Natural killer cell treated with Interleukin-12 subunit alpha and Interleukin-12 subunit beta and Interleukin-15 and Interleukin-18, amount 100 ng/mL, for 72 hours (primary cell): ENCODE data around the gene DENND1A. TPM values are rescaled to one million over a fixed set of nuclear protein-coding genes. Genes with fewer than 3 reads are reported as not detected.

Experiments used
- ATAC-seq, 2 donors: fragments of 150-1000 bp; cut with Tn5 transposase in 1 of 2; sonication (Bioruptor Pico), chemical (Tn5 transposase) in 1 of 2; 2 replicates each; pipeline ENCODE4 v1.10.0; 2021
- DNase-seq: peaks from one replicate; pipeline ENCODE4 v3.0.0; 2022; ENCODE audit warnings: low spot score
- H3K27ac Mint-ChIP-seq, 2 donors: 1 replicate in 1 of 2; 2 replicates in 1 of 2; pipeline ENCODE4 v1.8.0; 2022; ENCODE audit warnings: mixed read lengths in 2 of 2, mild to moderate bottlenecking in 1 of 2, moderate library complexity in 1 of 2
- H3K27me3 Mint-ChIP-seq, 2 donors: 1 replicate in 1 of 2; 2 replicates in 1 of 2; pipeline ENCODE4 v1.8.0; 2022; ENCODE audit warnings: mixed read lengths in 2 of 2
- H3K36me3 Mint-ChIP-seq: one replicate; pipeline ENCODE4 v1.8.0; 2022; ENCODE audit warnings: mixed read lengths
- H3K4me1 Mint-ChIP-seq, 2 donors: 1 replicate in 1 of 2; 2 replicates in 1 of 2; pipeline ENCODE4 v1.8.0; 2022; ENCODE audit warnings: low read depth in 2 of 2, mixed read lengths in 2 of 2, mild to moderate bottlenecking in 1 of 2
- H3K4me3 Mint-ChIP-seq: one replicate; pipeline ENCODE4 v1.8.0; 2022; ENCODE audit warnings: mixed read lengths
- H3K9me3 Mint-ChIP-seq: 2 replicates; pipeline ENCODE4 v1.8.0; 2022; ENCODE audit warnings: mixed read lengths
- total RNA-seq, 2 donors: library from RNA; stranded (reverse); gene quantifications; one replicate each; pipeline ENCODE4 v1.2.3, GENCODE V29; 2022

DENND1A gene
- total RNA-seq, 2 donors from 2014 or later: 24.6 to 28.8 TPM

- ATAC-seq (no peak), DNase-seq (no peak)
- H3K4me3 Mint-ChIP-seq: no peak overlapping the region
- no peaks in the 10 kb centered on the region for H3K36me3 Mint-ChIP-seq
- H3K9me3 Mint-ChIP-seq: no peaks in the 10 kb centered on the region
- no peaks in the 10 kb centered on the region for H3K4me1 Mint-ChIP-seq
- H3K27ac Mint-ChIP-seq: no peak overlapping the region
- H3K27me3 Mint-ChIP-seq: no peaks in the 10 kb centered on the region
Observed at GRCh38 chr9:123416176-123416575, 513.8 kb downstream of the DENND1A start.

- no peak for DNase-seq
- no peaks in the 10 kb centered on the region for H3K4me1 Mint-ChIP-seq
- H3K4me3 Mint-ChIP-seq: no peak overlapping the region
- ATAC-seq: no peak
- H3K27ac Mint-ChIP-seq: no peak overlapping the region
- H3K9me3 Mint-ChIP-seq: no peaks in the 10 kb centered on the region
- H3K27me3 Mint-ChIP-seq: no peaks in the 10 kb centered on the region
- no peaks in the 10 kb centered on the region for H3K36me3 Mint-ChIP-seq
Observed at GRCh38 chr9:123414936-123415930, 514.7 kb downstream of the DENND1A start.

GRCh38 chr9:123414204-123414603 lies 515.7 kb downstream of the DENND1A start:
- ATAC-seq: no peak
- no peak for DNase-seq
- Mint-ChIP-seq H3K9me3 (no peaks in the 10 kb centered on the region), H3K27ac (no peak overlapping the region), H3K27me3 (no peaks in the 10 kb centered on the region), H3K4me3 (no peak overlapping the region), H3K36me3 (no peaks in the 10 kb centered on the region), H3K4me1 (no peaks in the 10 kb centered on the region)

GRCh38 chr9:123412171-123412820 lies 517.6 kb downstream of the DENND1A start:
- H3K27ac Mint-ChIP-seq: no peak overlapping the region
- H3K27me3 Mint-ChIP-seq: no peaks in the 10 kb centered on the region
- no peaks in the 10 kb centered on the region for H3K36me3 Mint-ChIP-seq
- no peak overlapping the region for H3K4me3 Mint-ChIP-seq
- no peaks in the 10 kb centered on the region for H3K9me3 Mint-ChIP-seq
- ATAC-seq (peak in 1 of 2 donors; percentile 33), DNase-seq (no peak)
- no peaks in the 10 kb centered on the region for H3K4me1 Mint-ChIP-seq

GRCh38 chr9:123411636-123412035 lies 518.3 kb downstream of the DENND1A start:
- H3K27ac Mint-ChIP-seq: no peak overlapping the region

GRCh38 chr9:123411191-123411590 lies 518.7 kb downstream of the DENND1A start:
- H3K4me3 Mint-ChIP-seq: no peak overlapping the region
- no peak for ATAC-seq

More at GRCh38 chr9:123411636-123412035, 518.3 kb downstream of the DENND1A start:
- H3K4me3 Mint-ChIP-seq: no peak overlapping the region
- H3K27me3 Mint-ChIP-seq: no peaks in the 10 kb centered on the region
- ATAC-seq (no peak), DNase-seq (no peak)
- no peaks in the 10 kb centered on the region for H3K36me3 Mint-ChIP-seq
- H3K4me1 Mint-ChIP-seq: peaks cover 0 to 3% of the 10 kb centered on the region in 2 donors
- H3K9me3 Mint-ChIP-seq: no peaks in the 10 kb centered on the region

GRCh38 chr9:123410281-123410910 lies 519.5 kb downstream of the DENND1A start:
- no peak overlapping the region for H3K4me3 Mint-ChIP-seq
- no peaks in the 10 kb centered on the region for H3K36me3 Mint-ChIP-seq

More at GRCh38 chr9:123411191-123411590, 518.7 kb downstream of the DENND1A start:
- H3K4me1 Mint-ChIP-seq: peaks cover 0 to 3% of the 10 kb centered on the region in 2 donors
- H3K36me3 Mint-ChIP-seq: no peaks in the 10 kb centered on the region
- no peak for DNase-seq
- no peaks in the 10 kb centered on the region for H3K9me3 Mint-ChIP-seq
- no peaks in the 10 kb centered on the region for H3K27me3 Mint-ChIP-seq
- H3K27ac Mint-ChIP-seq: no peak overlapping the region

GRCh38 chr9:123408313-123409262 lies 521.3 kb downstream of the DENND1A start:
- DNase-seq (no peak), ATAC-seq (no peak)
- H3K27me3 Mint-ChIP-seq: no peaks in the 10 kb centered on the region
- no peak overlapping the region for H3K27ac Mint-ChIP-seq
- H3K9me3 Mint-ChIP-seq: no peaks in the 10 kb centered on the region
- no peaks in the 10 kb centered on the region for H3K36me3 Mint-ChIP-seq
- H3K4me1 Mint-ChIP-seq: peaks cover 0 to 3% of the 10 kb centered on the region in 2 donors
- H3K4me3 Mint-ChIP-seq: no peak overlapping the region

More at GRCh38 chr9:123410281-123410910, 519.5 kb downstream of the DENND1A start:
- peaks cover 0 to 3% of the 10 kb centered on the region in 2 donors for H3K4me1 Mint-ChIP-seq
- no peak overlapping the region for H3K27ac Mint-ChIP-seq
- DNase-seq (no peak), ATAC-seq (no peak)
- no peaks in the 10 kb centered on the region for H3K27me3 Mint-ChIP-seq
- H3K9me3 Mint-ChIP-seq: no peaks in the 10 kb centered on the region

GRCh38 chr9:123407217-123407851 lies 522.6 kb downstream of the DENND1A start:
- no peak for ATAC-seq

GRCh38 chr9:123406691-123407216 lies 523.2 kb downstream of the DENND1A start:
- no peak for DNase-seq
- H3K9me3 Mint-ChIP-seq: no peaks in the 10 kb centered on the region
- ATAC-seq: no peak
- no peaks in the 10 kb centered on the region for H3K36me3 Mint-ChIP-seq
- H3K4me1 Mint-ChIP-seq: peaks cover 0 to 3% of the 10 kb centered on the region in 2 donors
- H3K4me3 Mint-ChIP-seq: no peak overlapping the region
- no peaks in the 10 kb centered on the region for H3K27me3 Mint-ChIP-seq
- peak overlapping the region in 1 of 2 donors; percentile 15 for H3K27ac Mint-ChIP-seq

More at GRCh38 chr9:123407217-123407851, 522.6 kb downstream of the DENND1A start:
- Mint-ChIP-seq H3K4me1 (peaks cover 0 to 3% of the 10 kb centered on the region in 2 donors), H3K27ac (peak overlapping the region in 1 of 2 donors; percentile 15), H3K27me3 (no peaks in the 10 kb centered on the region), H3K36me3 (no peaks in the 10 kb centered on the region), H3K9me3 (no peaks in the 10 kb centered on the region), H3K4me3 (no peak overlapping the region)
- DNase-seq: no peak

GRCh38 chr9:123406016-123406415 lies 523.9 kb downstream of the DENND1A start:
- no peak for DNase-seq
- no peaks in the 10 kb centered on the region for H3K27me3 Mint-ChIP-seq
- no peak overlapping the region for H3K4me3 Mint-ChIP-seq
- H3K36me3 Mint-ChIP-seq: no peaks in the 10 kb centered on the region
- H3K27ac Mint-ChIP-seq: peak overlapping the region in 1 of 2 donors; percentile 15
- H3K4me1 Mint-ChIP-seq: peaks cover 0 to 3% of the 10 kb centered on the region in 2 donors
- no peaks in the 10 kb centered on the region for H3K9me3 Mint-ChIP-seq
- ATAC-seq: no peak

GRCh38 chr9:123402981-123403509 lies 526.9 kb downstream of the DENND1A start:
- no peaks in the 10 kb centered on the region for H3K27me3 Mint-ChIP-seq
- no peak overlapping the region for H3K4me3 Mint-ChIP-seq
- H3K36me3 Mint-ChIP-seq: no peaks in the 10 kb centered on the region
- no peaks in the 10 kb centered on the region for H3K9me3 Mint-ChIP-seq
- DNase-seq: no peak
- no peak for ATAC-seq
- H3K4me1 Mint-ChIP-seq: peaks cover 0 to 3% of the 10 kb centered on the region in 2 donors
- no peak overlapping the region for H3K27ac Mint-ChIP-seq
